ENCODE measurements around the gene PARP12.

PARP12 gene

GRCh38 chr7:140036224-140036962 is 26.4 kb downstream of the PARP12 start:
- in situ Hi-C loops (cut with MboI; ENCODE audit: low sequenced_read_pairs): no loop called here

- in situ Hi-C loops (cut with MboI; ENCODE audit: low sequenced_read_pairs): no loop called here
These were observed 27.1 kb downstream of the PARP12 start for GRCh38 chr7:140035400-140036223.

GRCh38 chr7:140034421-140034820 is 28.3 kb downstream of the PARP12 start:
- in situ Hi-C loops (cut with MboI; ENCODE audit: low sequenced_read_pairs): no loop called here

- in situ Hi-C loops (cut with MboI; ENCODE audit: low sequenced_read_pairs): no loop called here
These were observed 28.9 kb downstream of the PARP12 start for GRCh38 chr7:140033779-140034363.

GRCh38 chr7:140033036-140033435 is 29.7 kb downstream of the PARP12 start:
- in situ Hi-C loops (cut with MboI; ENCODE audit: low sequenced_read_pairs): no loop called here

GRCh38 chr7:140031364-140031763 is 31.4 kb downstream of the PARP12 start:
- in situ Hi-C loops (cut with MboI; ENCODE audit: low sequenced_read_pairs): no loop called here

GRCh38 chr7:140029072-140029471 is 33.7 kb downstream of the PARP12 start:
- in situ Hi-C loops (cut with MboI; ENCODE audit: low sequenced_read_pairs): no loop called here

DNA sequence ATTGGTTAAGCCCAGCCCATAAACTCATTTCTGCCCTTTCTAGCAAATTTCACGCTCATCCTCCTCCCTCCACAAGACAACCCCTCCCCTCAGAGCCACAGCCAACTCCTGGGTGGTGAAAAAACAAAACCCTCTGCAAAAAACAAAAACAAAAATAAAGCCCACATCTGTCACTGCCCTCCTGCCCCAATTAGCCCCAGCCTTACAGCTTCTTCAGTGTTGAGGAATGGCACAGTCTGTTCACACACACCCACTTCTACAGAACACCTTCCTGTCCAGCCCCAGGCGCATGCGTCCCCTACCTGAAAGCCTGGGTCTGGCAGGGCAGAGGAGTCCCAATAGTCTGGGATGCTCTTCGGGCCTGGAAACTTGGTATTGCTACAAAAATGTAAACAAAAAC is 34.4 kb downstream of the PARP12 start:
- in situ Hi-C loops (cut with MboI; ENCODE audit: low sequenced_read_pairs): no loop called here

DNA sequence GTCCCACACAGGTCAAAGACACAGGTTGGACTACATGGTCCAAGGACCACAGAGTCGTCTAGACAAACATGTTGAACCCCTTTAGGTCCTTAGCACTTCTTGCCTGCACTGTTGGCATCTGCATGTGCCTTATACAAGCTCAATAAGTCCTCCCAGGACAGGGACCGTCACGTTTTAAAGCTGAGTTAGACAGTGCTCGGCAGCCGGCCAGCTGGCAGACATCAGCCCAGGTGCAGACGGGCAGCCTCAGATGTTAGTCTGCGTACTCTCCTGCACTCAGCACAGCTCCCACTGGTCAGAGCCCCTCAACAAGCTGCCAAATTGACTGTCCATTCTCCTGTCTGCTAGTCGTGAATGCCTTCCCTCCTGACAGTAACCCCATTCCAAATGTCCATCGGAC is 34.9 kb downstream of the PARP12 start:
- in situ Hi-C loops (cut with MboI; ENCODE audit: low sequenced_read_pairs): no loop called here

- in situ Hi-C loops (cut with MboI; ENCODE audit: low sequenced_read_pairs): no loop called here
These were observed 35.8 kb downstream of the PARP12 start for GRCh38 chr7:140026935-140027334.

GRCh38 chr7:140025814-140026433 is 36.8 kb downstream of the PARP12 start:
- in situ Hi-C loops (cut with MboI; ENCODE audit: low sequenced_read_pairs): no loop called here

- in situ Hi-C loops (cut with MboI; ENCODE audit: low sequenced_read_pairs): no loop called here
These were observed 37.5 kb downstream of the PARP12 start for GRCh38 chr7:140025241-140025640.

DNA sequence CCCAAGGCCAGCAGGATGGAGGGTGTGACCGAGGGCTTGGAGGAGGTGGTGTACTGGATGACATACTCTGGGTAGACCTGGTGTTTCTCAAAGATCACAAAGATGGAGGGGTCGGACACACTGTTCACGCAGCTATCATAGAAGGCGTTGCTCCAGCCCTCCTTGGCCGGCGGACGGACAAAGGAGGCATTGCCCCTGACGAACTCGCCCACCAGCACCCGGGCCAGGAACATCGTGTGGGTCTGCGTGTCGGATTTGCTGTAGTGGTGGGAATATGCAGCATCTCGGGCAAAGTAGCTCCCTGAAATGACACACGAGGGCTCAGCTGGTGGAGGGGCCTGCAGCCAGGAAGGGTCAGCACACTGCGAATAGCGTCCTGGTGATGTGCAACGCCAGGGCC is 38.2 kb downstream of the PARP12 start:
- in situ Hi-C loops (cut with MboI; ENCODE audit: low sequenced_read_pairs): no loop called here

GRCh38 chr7:140023728-140024127 is 39.0 kb downstream of the PARP12 start:
- in situ Hi-C loops (cut with MboI; ENCODE audit: low sequenced_read_pairs): no loop called here

DNA sequence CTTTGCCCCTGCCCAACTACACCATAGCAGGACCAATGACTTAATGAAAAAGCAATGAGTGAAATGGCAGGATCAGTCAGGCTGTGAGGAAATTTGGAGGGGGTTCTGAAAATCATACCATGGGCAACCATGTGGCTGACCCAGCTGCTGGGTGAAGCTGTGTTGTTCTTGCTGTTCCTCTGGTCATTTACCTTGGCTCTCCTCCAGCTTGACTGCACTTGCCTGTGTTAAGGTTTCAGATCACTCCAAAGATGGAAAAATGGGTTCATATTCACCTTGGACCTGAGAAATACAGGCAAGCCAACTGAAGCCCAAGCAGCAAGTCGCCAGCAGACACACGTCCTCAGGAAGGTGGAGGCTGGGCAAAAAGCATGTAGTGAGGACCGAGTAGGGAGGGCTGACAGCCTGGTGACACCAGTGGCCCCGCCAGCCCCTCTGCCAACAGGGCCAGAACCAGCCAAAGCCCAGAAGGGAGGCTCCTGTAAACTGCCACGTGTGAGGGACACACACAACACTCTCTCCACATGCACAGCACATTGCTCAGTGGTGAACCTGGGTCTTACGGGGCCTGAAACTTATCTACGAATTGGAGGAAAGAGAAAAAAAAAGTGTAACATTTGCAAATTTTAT is 40.1 kb downstream of the PARP12 start:
- in situ Hi-C loops (cut with MboI; ENCODE audit: low sequenced_read_pairs): no loop called here

GRCh38 chr7:140021603-140022002 is 41.1 kb downstream of the PARP12 start:
- in situ Hi-C loops (cut with MboI; ENCODE audit: low sequenced_read_pairs): no loop called here

DNA sequence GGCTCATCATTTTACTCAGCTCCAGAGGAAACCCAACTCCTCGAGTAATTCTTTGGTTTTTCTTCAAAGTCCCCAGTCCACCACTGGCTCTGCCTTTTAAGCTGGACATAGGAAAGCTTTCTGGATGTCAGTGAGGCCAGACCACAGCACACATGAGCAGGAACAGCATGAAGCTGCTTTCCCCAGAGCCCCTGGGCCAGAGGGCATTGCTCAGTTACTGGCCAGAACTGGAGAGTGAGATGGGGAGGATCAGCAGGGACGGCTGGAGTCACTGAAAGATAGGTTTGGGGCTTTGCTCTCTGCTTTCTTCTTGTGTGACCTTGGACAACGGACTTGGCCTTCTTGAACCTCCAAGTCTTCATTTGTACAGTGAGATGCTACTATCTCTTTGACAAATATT is 43.1 kb downstream of the PARP12 start:
- in situ Hi-C loops (cut with MboI; ENCODE audit: low sequenced_read_pairs): no loop called here

DNA sequence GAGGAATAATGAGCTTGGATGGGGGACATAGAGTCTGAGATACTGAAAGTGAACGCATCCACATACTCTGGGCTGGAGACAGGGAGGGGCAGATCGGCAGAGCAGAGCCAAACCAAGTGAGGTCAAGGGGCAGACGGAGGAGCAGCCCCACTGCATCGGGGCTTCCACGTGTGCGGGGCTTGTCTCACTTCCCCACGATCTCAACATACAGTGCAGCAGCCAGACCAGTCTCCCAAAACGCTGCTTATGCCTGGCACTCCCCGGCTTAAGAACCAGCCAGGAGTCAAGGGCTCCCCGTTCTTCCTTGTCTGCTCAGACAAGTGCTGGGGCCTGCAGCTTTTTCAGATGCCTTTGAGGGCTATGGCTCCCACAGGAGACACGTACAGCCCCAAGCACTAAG is 43.6 kb downstream of the PARP12 start:
- in situ Hi-C loops (cut with MboI; ENCODE audit: low sequenced_read_pairs): no loop called here

DNA sequence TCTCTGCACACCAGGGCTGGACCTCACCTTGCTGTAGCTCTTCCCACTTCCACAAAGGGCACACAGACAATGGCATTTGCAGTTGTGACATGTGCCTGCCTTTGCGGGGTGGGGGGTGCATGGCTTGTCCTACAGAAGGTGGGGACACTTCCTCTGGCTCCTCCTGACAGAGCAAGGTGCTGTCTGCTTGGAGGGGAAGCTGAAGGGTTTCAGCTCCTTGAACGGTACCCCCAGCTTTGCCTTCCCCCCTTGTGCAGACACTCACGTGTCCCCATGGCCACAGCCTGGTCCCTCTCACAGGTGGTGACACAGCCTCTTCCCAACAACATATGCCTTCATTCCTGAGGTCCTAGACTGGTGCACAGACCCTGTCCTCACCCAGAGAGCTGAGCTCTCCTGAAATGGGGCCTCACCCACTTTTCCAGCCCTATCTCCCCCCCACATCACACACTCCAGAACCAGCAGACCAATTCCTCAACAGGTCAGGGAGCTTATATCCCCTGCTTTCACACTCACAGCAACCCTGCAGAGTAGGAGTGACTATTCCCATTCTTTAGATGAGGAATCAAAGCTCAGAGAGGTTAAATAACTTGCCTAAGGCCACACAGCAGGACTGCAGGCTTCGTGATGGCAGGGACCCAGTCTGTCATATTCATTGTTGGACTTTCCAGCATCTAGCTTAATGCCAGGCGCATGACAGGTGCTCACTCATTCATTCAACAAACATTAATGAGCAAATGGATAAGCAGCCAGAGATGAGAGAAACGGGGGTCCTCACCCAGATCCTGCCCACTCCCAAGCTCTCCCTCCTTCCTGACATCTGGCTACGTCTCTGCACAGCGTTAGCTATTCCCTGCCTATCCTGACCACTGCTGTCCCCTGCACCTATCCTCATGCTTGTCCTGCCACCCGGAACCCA is 44.4 kb downstream of the PARP12 start:
- in situ Hi-C loops (cut with MboI; ENCODE audit: low sequenced_read_pairs): no loop called here

- in situ Hi-C loops (cut with MboI; ENCODE audit: low sequenced_read_pairs): no loop called here
These were observed 45.2 kb downstream of the PARP12 start for GRCh38 chr7:140017543-140017942.

Measured in hTERT RPE-1 (cell line).